ENCODE measurements around the gene GPR155.

The GPR155 gene

DNA sequence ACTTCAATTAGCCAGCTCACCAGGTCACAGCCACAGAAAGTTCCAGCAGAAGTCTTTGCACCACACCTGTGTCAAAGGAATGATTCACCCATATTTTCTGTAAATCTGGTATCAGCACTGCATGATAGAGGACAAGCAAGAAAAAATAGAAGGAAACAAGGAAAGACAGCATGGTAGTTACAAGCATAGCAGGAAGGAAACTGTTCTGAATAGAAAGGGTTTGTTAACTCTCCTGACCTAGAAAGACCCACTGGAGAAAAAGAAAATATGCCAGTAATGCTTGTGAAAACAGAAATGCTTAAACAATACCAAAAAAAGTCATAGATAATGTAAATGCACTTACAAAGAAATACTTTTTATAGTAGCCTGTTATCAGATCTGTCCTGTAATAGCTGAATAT is 50.5 kb downstream of the GPR155 start:
- TF ChIP-seq GATA2 (IDR thresholded peaks at IDR 0.05; ENCODE audit: low read depth, low read length): no peak
- no peak for TF ChIP-seq GATA3 (IDR thresholded peaks at IDR 0.05; ENCODE audit: low read depth, low read length)

DNA sequence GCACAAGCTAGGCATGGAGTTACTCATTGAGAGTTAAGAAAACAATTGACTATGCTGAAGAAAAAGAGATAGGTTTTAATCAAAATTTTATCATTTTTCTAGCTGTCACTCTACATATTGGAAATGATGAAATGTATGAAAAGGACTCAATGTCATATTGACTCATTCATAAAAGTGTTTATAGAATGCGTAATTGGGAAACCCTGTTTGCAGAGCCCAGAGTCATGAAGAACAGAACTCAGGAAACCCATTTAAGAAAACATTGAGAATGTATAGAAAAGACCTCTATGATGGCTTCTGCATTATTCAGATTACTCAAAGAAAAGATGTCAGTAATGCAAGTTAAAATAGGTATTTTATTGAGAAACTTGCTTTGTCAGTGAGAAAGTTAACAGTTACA is 54.9 kb downstream of the GPR155 start:
- TF ChIP-seq GATA3 (IDR thresholded peaks at IDR 0.05; ENCODE audit: low read depth, low read length) (no peak), GATA2 (IDR thresholded peaks at IDR 0.05; ENCODE audit: low read depth, low read length) (no peak)

DNA sequence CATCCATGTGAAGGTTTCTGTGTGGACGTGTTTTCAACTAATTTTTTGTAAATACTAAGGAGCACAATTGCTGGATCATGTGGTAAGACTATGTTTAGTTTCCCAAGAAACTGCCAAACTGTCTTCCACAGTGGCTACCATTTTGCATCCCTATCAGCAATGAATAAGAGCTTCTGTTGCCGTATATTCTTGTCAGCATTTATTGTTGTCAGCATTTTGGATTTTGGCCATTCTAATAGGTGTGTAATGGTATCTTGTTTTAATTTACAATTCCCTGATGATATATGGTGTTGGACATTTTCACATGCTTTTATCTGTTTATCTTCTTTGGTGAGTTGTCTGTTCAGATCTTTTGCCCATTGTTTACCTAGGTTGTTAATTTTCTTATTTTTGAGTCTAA is 56.8 kb downstream of the GPR155 start:
- TF ChIP-seq GATA2 (IDR thresholded peaks at IDR 0.05; ENCODE audit: low read depth, low read length) (no peak), GATA3 (IDR thresholded peaks at IDR 0.05; ENCODE audit: low read depth, low read length) (no peak)

- TF ChIP-seq GATA2 (IDR thresholded peaks at IDR 0.05; ENCODE audit: low read depth, low read length): no peak
These were observed 58.6 kb downstream of the GPR155 start for GRCh38 chr2:174428214-174428613.

DNA sequence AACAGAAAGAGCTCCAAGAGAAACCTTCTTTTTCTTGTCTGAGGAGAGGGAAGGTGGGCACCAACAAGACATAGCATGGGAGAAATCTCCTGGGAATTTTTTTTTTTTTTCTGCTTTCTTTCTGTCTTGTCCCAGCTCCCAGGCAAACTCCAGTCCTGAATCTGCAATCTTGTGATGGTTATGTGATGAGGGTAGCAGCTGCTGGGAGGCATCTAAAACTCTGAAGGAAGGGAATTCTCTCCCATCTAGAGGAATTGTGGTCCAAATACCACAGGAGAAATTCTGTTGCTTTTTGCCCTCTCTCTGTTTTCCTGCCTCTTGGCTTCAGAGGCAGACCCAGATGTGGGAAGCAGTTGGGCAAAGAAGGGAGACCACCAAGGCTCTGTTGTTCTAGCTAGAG is 74.6 kb downstream of the GPR155 start:
- TF ChIP-seq GATA3 (IDR thresholded peaks at IDR 0.05; ENCODE audit: low read depth, low read length): no peak
- TF ChIP-seq GATA2 (IDR thresholded peaks at IDR 0.05; ENCODE audit: low read depth, low read length): no peak

- TF ChIP-seq GATA3 (IDR thresholded peaks at IDR 0.05; ENCODE audit: low read depth, low read length) (no peak), GATA2 (IDR thresholded peaks at IDR 0.05; ENCODE audit: low read depth, low read length) (no peak)
These were observed 83.2 kb downstream of the GPR155 start for GRCh38 chr2:174403628-174404027.

DNA sequence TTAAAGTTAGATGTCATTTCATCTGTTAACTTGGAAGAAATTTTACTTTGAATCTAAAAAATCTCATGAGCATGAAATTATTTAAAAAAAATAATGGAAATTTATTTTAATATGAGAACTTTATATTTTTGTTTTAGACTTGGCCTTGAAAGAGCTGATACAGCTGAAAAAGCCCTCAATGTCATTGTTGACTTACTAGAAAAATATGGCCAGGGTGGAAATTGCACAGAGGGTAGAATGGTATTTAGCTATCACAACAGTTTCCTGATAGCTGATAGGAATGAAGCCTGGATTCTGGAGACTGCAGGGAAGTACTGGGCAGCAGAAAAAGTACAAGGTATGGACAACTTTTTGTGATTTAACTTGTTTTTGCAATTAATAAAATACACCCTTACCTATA is 86.0 kb downstream of the GPR155 start:
- TF ChIP-seq GATA2 (IDR thresholded peaks at IDR 0.05; ENCODE audit: low read depth, low read length): no peak
- TF ChIP-seq GATA3 (IDR thresholded peaks at IDR 0.05; ENCODE audit: low read depth, low read length): no peak

DNA sequence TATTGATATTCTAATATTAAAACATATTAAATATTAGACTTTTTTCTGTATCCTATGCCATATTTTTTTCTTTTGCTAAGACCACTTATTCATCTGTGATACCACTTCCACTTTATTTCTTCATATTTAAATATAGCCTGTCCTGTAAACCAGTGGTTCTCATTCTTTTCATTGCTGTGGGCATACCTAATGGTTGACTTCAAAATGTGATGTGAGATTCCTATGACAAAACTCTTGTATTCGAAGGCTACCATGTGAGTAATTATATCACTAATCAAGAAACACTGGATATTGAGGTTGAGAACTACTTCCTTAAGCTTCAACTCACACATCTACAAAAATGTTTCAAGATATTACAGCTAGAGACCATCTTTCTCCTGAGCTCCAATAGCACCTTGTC is 87.7 kb downstream of the GPR155 start:
- no peak for TF ChIP-seq GATA3 (IDR thresholded peaks at IDR 0.05; ENCODE audit: low read depth, low read length)

DNA sequence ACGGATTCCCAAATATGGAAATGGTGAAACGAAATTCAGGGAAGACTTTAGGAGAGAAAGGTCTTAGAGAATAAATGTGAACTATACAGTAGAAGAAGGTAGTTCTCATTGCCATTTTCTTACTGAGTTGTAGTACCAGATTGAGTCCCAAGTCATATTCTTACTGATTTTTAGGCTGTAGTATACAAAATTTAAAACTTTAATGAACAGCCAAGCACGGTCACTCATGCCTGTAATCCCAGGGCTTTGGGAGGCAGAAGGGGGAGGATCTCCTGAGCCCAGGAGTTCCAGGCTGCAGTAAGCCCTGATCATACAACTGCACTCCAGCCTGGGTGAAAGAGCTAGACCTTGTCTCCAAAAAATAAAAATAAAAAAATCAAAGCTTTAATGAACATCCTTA is 89.1 kb downstream of the GPR155 start:
- no peak for TF ChIP-seq GATA3 (IDR thresholded peaks at IDR 0.05; ENCODE audit: low read depth, low read length)
- no peak for TF ChIP-seq GATA2 (IDR thresholded peaks at IDR 0.05; ENCODE audit: low read depth, low read length)

- TF ChIP-seq GATA3 (IDR thresholded peaks at IDR 0.05; ENCODE audit: low read depth, low read length): no peak
- no peak for TF ChIP-seq GATA2 (IDR thresholded peaks at IDR 0.05; ENCODE audit: low read depth, low read length)
These were observed 90.7 kb downstream of the GPR155 start for GRCh38 chr2:174395969-174396630.

- TF ChIP-seq GATA3 (IDR thresholded peaks at IDR 0.05; ENCODE audit: low read depth, low read length) (no peak), GATA2 (IDR thresholded peaks at IDR 0.05; ENCODE audit: low read depth, low read length) (no peak)
These were observed 91.4 kb downstream of the GPR155 start, which contains the start of gene SCRN3 for GRCh38 chr2:174395284-174395968. SCRN3 (plus strand) TSS chr2:174395730; CDS start chr2:174398284, 2,554 bp downstream.

DNA sequence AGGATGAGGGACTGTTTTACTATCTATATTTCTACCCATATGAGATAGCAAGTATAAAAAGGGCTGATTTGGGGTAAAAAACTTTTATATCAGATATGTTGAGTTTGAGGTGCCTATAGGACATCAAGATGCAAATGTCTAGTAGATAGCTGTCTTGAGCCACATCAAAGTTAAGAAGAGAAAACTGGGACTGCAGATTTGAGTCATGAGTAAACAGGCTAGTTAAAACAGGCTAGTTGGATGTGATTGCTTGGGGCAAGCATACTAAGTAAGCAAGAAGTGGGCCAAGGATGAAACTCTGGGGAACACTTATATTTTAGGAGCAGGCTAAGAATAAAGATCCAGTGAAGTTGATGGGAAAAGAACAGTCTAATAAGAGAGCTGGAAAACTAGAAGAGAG is 94.1 kb downstream of the GPR155 start:
- TF ChIP-seq GATA2 (IDR thresholded peaks at IDR 0.05; ENCODE audit: low read depth, low read length): no peak
- TF ChIP-seq GATA3 (IDR thresholded peaks at IDR 0.05; ENCODE audit: low read depth, low read length): no peak

DNA sequence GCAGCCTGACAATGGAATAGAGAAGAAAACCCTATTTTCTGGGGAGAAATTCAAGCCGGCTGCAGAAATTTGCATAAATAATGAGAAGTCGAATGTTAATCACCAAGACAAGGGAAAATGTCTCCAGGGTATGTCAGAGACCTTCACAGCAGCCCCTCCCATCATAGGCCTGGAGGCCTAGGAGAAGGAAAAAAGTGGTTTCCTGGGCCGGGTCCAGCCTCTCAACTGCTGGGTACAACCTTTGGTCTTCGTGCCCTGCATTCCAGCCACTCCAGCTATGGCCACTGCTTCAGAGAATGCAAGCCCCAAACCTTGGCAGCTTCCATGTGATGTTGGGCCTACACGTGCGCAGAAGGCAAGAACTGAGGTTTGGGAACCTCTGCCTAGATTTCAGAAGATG is 97.3 kb downstream of the GPR155 start:
- TF ChIP-seq GATA2 (IDR thresholded peaks at IDR 0.05; ENCODE audit: low read depth, low read length): no peak

- no peak for TF ChIP-seq GATA3 (IDR thresholded peaks at IDR 0.05; ENCODE audit: low read depth, low read length)
- no peak for TF ChIP-seq GATA2 (IDR thresholded peaks at IDR 0.05; ENCODE audit: low read depth, low read length)
These were observed 101.6 kb downstream of the GPR155 start for GRCh38 chr2:174385201-174385600.

DNA sequence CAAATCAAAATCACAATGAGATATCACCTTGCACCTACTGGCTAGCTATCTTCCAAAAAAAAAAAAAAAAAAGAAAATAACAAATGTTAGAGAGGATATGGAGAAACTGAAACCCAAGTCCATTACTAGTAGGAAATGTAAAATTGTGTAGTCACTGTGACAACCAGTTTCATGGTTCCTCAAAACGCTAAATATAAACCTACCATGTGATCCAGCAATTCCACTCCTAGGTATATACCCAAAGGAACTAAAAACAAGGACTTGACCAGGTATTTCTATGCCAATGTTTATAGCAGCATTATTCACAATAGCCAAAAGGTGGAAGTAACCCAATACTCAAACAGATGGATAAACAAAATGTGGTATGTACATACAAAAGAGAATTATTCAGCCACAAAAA is 103.0 kb downstream of the GPR155 start:
- TF ChIP-seq GATA2 (IDR thresholded peaks at IDR 0.05; ENCODE audit: low read depth, low read length) (no peak), GATA3 (IDR thresholded peaks at IDR 0.05; ENCODE audit: low read depth, low read length) (no peak)
